Measurements from ENCODE around the gene CERS6.
A peak's percentile ranks its signal among the peaks of the same experiment; 100 is the strongest.
"Not testable (repeated sequence)": the region's sequence is repeated elsewhere in the genome, so short reads cannot be mapped to it uniquely, and the experiment has no call there.

CERS6 gene

DNA sequence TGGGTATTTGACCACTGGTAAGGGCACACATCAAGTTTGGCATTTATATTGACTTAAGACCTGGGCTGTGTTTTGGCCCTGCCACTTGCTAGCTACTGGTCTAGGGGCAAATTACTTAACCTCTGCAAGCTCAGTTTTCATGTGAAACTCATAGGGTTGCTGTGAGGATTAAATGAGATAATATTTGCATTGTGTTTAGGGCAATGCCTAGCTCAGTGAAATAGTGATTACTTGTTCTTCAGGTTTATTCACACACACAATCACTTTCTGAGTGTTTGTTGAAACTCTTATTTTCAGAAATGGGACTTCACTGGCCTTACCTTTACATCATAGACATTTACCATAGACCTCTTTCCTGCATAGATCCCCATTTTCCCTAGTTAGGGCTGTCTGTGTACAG, 12.3 kb downstream of the CERS6 start:
- DNase-seq (ENCODE audit: low spot score): no peak

DNA sequence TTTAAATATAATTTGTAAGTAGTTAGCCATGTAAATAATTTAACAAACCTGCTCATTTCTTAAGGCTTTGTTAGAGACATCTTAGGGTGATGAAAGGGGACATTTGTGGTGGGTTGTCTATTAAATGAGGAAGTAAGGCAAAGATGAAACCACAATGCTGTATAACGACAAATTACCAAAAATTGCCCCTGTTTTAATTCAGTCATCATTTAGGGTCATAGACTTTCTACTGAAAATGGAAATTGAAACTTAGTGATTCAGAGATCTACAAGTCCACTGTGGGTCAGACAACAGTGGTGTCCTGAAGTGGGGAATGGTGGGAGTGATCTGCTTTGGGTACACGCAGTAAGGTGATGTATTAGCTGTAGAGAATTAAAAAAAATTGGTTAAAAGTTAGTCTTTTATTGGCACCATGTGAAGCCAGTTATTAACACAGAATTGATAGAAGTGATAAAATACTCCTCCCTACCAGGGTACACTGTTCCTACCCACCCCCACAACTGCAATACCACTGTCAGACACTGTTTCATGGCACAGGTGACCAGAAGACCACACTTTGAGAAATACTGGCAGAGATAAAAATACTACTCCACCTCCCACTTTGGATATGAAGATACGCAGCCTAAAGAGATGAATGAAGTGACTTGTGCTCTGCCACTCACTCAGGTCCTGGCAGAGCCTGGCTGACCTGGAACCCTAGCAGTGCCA, 13.4 kb downstream of the CERS6 start:
- DNase-seq (ENCODE audit: low spot score): no peak

DNA sequence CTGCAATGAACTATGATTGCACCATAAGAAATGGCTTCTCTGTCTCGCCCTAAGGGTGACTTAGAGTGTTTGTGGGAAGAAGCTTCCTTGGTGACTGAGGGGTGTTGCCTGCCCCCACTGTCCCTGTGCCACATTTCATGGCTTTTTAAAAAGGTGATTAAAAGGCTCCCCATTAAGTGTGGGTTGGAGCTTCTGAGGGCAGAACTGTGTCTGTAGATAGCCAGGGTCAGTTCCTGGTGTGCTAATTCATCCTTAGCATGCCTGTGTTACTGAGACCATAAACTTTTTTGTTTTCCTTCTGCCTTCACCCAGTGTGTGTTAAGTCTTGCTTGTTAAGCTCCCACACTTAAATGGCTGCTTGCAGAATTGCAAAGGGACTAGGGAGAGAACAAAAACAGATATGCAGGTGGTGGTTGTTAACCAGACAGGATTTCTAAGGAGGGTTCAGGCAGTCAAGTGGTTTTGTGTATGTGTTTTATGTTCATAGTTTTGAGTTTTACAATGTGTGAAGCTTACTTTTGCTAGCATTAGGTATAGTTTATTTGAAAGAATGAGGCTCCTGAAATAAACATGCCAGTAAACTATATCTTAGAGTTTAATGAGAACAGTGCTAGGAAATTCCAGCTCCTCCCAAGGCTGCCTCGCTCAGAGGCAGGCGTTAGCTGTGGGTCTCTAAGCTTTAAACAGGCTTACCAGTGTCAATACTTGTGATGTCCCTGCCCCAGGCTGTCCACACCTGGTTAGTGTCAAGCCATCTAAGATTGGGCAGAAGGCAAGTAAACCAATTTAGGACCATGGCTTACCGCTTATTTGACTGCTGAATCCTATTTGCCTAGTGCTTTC, 14.5 kb downstream of the CERS6 start:
- no peak for DNase-seq (ENCODE audit: low spot score)

DNA sequence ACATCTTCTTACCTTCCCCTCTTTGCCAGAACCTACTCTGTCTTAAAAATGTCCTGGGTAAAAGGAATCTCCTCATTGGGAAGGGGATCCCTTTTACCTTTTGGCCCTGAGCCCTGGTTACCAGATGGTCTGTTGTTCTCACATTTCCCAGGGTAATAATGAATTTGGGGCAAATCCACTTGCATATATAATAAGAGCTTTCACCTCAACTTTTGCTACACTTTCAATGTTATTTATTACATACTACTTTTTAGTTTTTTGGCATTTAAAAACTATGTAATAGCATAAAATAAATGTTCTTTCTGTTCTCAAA, 15.0 kb downstream of the CERS6 start:
- DNase-seq (ENCODE audit: low spot score): no peak

DNA sequence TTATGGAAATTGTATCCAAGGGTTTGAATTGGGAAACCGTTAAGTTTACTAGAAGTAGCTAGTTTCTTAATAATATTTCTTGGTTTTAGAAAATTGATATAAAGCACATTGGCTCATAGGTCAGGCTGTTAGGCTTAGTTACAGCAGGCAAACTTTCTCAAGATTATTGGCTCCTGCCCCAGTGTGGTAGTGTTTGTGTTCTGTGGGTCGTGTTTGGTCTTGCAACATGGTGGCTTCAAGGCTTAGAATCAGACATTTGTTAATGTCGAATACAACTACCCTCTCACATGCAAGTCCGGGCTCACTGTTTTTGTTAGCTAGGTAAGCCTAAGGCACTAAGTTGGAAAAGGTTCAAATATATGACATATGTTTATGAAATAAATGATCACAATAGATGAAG, 19.6 kb downstream of the CERS6 start:
- DNase-seq (ENCODE audit: low spot score): no peak

DNA sequence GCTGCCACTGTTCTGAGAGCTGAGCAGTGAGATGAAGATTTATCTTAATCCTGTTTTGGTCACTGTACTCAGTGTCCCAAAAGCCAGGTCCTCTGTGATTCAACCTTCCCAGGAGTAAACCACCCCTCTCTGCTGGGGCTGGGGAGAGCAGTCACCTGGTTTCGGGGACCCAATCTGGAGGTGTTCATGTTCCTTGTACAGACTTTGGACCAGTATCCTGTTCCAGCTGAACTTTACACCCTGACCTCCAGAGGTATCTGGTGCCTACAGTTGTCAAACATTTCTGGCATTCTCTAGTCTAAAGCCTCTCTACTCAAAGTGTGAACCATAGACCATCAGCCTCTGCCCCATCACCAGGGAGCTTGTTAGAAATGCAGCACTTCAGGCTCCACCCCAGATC, 22.1 kb downstream of the CERS6 start:
- DNase-seq (ENCODE audit: low spot score): no peak

DNA sequence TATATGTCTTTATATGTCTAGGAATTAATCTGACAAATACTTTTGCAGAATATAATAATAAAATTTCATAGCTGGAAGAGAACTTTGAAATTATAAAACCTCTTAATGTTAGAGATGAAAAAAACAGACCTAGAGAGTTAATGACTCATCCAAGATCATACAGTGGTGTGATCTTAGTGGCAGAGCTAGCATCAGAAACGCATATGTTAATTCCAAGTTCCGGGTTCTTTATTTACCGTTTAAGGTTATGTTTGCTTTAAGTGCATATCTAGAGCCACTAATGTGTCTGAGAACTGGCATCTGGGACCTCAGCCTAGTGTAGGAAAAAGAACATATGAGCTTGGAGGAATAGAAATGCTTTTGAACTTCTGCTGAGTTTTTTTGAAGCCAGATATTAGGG, 24.3 kb downstream of the CERS6 start:
- DNase-seq (ENCODE audit: low spot score): no peak

DNA sequence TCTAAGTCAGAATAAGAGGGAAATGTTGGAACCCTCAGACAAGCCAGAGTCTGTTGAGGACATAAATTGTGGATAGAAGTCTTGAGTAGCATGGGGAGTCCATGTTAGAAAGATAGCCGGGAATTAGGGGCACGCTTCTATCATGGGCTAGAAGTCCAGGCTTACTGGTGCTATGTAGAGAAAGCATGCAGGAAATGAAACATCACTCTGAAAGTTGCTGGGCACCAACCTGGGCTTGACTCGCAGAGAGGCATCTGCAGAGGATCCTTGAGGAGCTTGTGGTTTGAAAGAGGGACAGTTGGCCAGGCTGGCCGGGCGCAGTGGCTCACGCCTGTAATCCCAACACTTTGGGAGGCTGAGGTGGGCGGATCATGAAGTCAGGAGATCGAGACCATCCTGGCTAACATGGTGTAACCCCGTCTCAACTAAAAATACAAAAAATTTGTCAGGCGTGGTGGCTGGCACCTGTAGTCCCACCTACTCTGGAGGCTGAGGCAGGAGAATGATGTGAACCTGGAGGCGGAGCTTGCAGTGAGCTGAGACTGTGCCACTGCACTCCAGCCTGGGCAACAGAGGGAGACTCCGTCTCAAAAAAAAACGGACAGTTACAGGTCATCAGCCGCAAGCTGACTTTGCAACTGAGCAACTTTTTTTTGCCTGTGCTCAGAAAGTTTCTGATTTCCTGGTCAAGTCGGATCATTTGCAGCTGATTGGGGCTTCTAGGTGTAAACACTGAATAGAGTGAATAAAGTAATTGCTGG, 24.9 kb downstream of the CERS6 start:
- DNase-seq (ENCODE audit: low spot score): no peak

DNA sequence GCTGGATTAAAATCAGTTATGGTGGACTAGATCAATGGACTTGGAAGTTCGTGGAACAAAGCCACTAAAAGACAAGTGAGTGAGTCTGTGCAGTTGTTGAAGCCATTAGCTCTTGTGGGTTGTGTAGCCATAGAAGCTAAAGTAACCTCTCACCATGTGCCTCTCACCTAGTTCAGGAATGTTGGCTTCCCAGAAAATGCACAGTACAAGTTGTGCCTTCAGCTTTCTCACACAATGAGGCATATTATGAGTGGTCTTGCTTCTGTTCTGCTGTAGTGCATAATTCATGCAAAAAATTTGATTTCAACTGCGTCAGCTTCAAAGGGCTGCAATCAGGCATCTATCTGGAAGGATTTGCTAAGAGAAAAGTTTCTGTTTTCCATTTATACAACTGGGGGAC, 26.2 kb downstream of the CERS6 start:
- DNase-seq (ENCODE audit: low spot score): no peak

DNA sequence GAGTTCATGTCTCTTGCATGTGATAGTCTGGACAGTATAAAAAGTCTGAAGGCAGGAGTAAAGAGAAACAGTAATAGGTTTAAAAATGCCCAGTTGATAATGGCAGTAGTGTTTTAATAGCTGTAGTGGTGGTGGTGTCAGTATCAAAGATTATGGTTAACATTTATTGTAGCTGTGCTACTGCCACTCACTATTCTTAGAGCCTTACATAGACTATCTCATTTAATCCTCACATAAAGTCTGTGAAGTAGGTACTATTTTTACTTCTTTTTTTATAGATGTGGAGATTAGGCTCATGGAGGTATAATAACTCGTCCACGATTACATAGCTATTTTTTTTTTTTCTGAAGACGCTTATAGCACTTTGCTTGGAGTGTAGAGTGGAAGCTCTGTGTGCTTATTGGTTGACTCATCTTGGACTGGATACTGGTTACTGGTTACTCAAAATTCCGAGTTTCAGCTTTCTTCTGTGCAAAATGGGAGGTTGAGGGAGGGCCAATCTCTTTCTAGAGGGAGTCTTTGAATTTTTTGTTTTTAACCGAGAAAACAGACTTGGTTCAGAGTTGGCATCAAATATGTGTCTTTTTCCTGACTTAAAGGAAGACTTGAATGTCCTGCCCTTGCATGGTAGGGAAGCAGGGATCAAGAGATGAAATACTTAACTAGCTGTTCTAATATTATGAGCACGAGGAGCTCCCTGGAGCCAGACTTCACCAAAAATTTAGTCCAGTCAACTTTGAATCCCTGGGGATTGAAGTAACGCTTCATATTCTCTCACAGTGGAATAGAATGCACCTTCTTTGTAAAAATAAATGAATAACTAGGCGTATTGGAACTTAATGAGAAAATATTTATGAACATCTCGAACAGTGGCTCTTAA, 27.1 kb downstream of the CERS6 start:
- no peak for DNase-seq (ENCODE audit: low spot score)

DNA sequence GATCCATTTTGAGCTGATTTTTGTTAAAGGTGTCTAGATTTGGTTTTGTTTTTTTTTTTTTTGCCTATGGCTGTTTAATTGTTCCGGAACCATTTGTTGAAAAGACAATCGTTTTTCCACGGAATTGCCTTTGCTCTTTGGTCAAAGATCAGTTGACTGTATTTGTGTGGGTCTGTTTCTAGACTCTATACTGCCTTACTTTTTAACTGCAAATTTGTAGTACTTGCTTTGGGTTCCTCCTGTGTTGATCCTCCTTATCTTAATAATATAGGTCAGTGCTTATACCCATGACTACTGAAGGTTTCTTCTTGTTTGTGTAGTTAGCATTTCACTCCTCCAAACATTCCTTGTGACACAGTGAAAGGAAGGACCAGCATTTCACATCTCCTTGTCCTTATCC, 30.4 kb downstream of the CERS6 start:
- DNase-seq (ENCODE audit: low spot score): no peak

DNA sequence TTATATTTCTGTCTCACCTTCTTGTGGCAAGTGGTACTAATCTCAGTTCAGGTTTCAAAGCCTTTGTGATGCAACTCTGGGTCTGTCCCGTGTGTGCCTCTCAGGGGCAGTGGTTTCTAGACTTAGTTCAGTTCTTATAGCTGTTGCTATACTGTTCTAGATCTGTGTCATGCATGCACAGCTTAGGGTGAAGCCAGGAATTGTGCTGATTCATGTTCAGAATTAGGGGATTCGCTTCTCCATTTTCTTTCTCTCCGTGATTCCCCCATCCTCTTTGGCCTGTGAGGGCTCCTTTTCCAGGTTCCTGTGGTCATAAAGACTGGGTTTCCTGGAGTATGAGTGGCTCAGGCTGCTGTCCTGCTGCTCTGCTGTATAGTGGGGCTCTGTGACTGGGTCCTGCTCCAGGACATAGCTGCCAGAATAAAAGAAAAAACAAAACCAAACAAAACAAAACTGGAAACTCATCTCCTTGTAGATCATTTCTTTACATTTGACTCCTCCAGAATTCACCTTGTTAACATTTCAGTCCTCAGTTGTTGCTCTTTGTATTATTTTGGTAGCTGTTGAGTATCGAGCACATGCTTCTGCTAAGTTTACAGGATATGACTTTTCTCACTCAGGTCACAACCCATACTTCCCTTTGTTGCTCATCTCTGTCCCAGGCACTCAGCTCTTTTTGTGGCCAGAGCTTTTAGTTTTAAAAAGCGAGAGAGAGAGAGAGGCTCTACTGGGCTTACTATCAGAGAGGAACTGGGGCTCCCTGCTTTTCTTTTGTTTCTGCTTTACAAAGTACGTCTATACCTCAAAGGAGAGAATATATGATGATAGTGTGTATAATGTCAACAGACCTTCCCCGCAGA, 34.2 kb downstream of the CERS6 start:
- peak; percentile 34 for DNase-seq (ENCODE audit: low spot score)

DNA sequence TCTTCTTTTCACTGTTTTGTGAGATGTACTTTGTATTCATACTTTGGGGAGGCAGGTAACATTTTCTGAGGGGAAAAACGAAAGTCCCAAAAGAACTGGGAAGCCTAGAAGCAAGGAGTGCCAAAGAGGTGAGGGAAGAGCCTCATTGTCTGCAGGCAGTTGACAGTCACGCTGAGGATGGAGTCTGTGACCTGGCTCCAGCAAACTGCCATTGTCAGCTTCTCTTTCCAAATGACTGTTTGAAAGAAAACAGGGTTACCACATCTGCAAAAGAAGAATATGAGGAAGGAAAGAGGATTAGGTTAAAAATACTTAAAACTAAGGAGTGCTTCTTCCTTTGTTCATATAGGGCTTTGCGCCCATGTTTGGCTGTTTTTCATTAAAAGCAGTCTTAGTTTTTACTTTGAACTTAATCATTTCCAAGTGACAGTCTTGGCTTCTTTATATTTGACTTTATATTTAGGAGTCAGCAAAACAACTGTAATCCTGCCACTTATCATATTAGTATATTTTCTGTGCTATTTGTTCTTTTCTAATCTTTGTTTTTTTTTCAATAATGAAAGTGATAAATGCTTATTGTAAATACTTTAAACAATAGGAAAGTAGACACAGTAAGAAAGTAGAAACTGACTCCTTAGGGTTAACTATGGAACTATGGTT, 35.0 kb downstream of the CERS6 start:
- DNase-seq (ENCODE audit: low spot score): no peak

DNA sequence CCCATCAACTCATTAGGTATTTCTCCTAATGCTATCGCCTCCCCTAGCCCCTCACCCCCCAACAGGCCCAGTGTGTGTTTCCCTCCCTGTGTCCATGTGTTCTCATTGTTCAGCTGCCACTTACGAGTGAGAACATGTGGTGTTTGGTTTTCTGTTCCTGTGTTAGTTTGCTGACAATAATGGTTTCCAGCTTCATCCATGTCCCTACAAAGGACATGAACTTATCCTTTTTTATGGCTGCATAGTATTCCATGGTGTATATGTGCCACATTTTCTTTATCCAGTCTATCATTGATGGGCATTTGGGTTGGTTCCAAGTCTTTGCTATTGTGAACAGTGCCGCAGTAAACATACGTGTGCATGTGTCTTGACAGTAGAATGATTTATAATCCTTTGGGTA, 35.7 kb downstream of the CERS6 start:
- not testable (repeated sequence) for DNase-seq (ENCODE audit: low spot score)

DNA sequence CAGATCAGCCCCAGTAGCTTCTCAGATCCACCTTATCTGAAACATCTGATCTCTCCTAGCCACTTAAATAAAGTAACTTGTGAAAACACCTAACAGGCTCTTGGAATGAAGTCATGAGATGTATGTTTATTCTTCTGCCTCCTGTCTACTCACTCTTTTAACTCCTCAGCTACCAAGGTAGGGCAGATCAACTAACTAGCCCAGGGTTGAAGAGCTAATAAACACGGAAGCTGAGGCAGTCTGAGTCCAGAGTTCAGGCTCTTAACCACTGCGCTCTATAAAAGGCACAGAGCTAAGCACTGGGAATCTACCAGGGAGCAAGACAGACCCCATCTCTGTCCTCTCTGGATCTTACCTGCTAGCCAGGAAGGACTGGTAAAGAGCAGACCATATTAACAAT, 37.1 kb downstream of the CERS6 start:
- DNase-seq (ENCODE audit: low spot score): not testable (repeated sequence)

DNA sequence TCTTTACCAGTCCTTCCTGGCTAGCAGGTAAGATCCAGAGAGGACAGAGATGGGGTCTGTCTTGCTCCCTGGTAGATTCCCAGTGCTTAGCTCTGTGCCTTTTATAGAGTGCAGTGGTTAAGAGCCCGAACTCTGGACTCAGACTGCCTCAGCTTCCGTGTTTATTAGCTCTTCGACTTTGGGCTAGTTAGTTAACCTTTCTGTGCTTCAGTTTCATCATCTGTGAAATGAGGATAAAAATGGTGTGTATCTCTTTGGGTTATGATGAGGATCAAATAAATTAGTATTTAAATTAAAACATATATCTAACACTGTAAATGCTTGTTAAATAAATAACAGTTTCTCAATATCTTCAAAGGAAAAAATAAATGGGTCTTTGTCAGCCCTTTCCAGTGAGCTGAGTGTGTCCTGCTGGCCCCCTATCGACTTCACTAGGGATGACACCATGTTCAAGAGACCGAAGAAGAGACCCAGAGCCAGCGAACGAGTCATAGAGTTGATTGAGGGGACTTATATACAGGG, 38.2 kb downstream of the CERS6 start:
- no peak for DNase-seq (ENCODE audit: low spot score)

DNA sequence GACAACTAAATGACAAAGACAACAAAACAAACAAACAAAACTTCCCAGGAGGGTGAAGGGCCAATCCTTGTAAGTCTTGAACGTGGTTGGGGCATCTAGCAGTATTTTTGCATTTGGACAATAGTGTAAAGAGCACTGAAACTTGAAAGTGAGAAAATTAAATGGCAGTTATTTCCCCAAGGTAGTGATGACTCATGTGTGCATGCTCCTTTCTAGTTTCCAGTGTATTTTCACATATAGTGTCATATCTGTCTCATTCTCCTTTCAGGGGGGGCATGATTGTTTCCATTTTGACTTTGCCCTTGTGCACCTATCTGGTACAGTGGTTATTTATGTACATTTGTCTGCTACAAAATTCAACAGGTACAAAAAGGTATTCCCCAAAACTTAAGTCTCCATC, 39.5 kb downstream of the CERS6 start:
- DNase-seq (ENCODE audit: low spot score): no peak

DNA sequence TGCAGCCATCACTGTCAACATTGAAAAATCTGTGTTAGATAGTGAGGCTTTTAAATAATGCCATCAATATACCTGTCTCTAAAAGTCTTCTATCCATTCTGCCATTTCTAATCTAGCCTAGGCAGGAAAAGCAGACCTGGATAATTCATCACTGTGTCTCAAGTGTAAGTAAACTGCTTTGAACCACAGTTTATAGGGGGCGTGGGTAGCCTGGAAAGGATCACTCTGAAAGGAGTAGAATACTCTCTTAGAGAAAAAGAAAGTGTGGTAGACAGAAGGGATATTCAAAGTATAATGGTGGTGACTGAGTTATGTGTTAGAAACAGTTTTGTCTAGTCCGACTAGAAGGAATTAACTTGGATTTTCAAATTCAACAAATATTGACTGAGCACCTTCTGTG, 40.8 kb downstream of the CERS6 start:
- no peak for DNase-seq (ENCODE audit: low spot score)

DNA sequence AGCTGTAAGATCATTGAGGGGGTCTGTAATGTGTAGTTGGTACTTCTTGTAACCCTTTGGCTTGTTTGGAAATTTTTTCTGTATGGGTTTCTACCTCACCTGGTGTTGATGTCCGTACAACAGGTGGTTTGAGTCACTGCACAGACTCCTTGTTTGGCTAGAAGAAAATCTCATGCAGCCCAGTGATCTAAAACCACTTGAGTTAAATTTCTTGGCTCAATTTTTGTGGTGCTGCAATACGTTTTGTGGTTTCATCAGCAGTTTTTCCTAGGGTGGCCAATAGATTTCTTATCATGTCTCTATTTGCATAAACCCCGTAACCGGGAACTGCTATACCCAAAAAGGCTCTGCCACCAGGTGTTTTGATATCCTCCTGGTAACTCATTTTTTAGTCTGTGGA, 43.4 kb downstream of the CERS6 start:
- no peak for DNase-seq (ENCODE audit: low spot score)

DNA sequence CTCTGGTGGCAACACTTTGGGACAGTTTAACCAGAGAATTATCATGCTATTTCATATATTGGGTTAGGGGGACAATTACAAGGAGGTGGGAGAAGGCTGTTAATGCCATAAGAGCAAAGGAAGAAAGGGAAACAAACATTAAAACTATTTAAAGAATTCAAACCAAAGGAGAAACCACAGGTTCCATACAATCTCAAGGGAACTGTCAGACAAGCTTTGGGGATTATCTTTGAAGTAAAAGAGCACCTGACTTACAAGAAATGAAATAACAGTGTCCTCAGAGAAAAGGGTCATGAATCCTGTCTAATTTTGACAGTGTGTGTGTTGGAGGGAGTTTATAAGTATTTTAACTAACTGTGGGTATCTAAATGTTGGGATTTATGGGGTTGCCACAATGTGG, 44.4 kb downstream of the CERS6 start:
- DNase-seq (ENCODE audit: low spot score): no peak
